Caco-2 (cell line): ENCODE results near the gene ZNF630. TPM values are rescaled to one million over a fixed set of nuclear protein-coding genes. Genes with fewer than 3 reads are reported as not detected.

Source experiments
- Bru-seq: library from RNA; stranded (reverse); fragments of 400-500 nt; gene quantifications from one replicate; lab custom pipeline; 2021; lab: Mats Ljungman, UMichigan
- BruChase-seq, 2 experiments: library from RNA; stranded (reverse); fragments of 400-500 nt; gene quantifications; one replicate each; lab custom pipeline; 2021; lab: Mats Ljungman, UMichigan
- BruUV-seq: library from RNA; stranded (reverse); fragments of 400-500 nt; replicated peaks from 2 replicates; lab custom pipeline; 2021; lab: Mats Ljungman, UMichigan
- CTCF ChIA-PET: fragments of 300-600 bp; sonication (Branson Sonifier 250); formaldehyde crosslinking; loops from one replicate; lab custom pipeline; 2022; ENCODE audit warnings: antibody characterized with exemption; lab: Charles Lee
- POLR2A ChIA-PET: fragments of 300-600 bp; sonication (Branson Sonifier 250); formaldehyde crosslinking; loops from one replicate; lab custom pipeline; 2022; ENCODE audit warnings: antibody characterized with exemption; lab: Charles Lee
- DNase-seq, 2 experiments: peaks; one replicate each; pipeline versions ENCODE4 v3.0.0 to v3.0.0-alpha.2; 2020 to 2022
- H3K27me3 ChIP-seq: replicated peaks from 2 replicates; pipeline ENCODE4 v1.6.0; 2011; ENCODE audit warnings: low read length; ENCODE audit not compliant: control insufficient read depth, insufficient read depth
- H3K36me3 ChIP-seq: 2 replicates; pipeline ENCODE4 v1.5.1; 2011; ENCODE audit warnings: low read length; ENCODE audit not compliant: control insufficient read depth, insufficient read depth
- H3K4me1 ChIP-seq: fragments of 250-450 bp; sonication (Bioruptor Pico); 2 replicates; pipeline ENCODE4 v1.5.1; 2020; ENCODE audit warnings: mild to moderate bottlenecking
- H3K4me3 ChIP-seq: 2 replicates; pipeline ENCODE4 v1.5.1; 2011; ENCODE audit warnings: low read depth, mild to moderate bottlenecking, control low read depth, low read length
- H3K9me3 ChIP-seq: fragments of 250-450 bp; sonication (Bioruptor Pico); 2 replicates; pipeline ENCODE4 v1.5.1; 2020; ENCODE audit warnings: mild to moderate bottlenecking, moderate library complexity
- H3K27ac Mint-ChIP-seq: one replicate; pipeline ENCODE4 v1.8.0; 2022; ENCODE audit warnings: mixed read lengths; ENCODE audit not compliant: unreplicated experiment
- H3K27me3 Mint-ChIP-seq: one replicate; pipeline ENCODE4 v1.8.0; 2022; ENCODE audit warnings: mixed read lengths; ENCODE audit not compliant: insufficient read depth, unreplicated experiment
- H3K36me3 Mint-ChIP-seq: one replicate; pipeline ENCODE4 v1.8.0; 2022; ENCODE audit warnings: mild to moderate bottlenecking, mixed read lengths; ENCODE audit not compliant: insufficient read depth, unreplicated experiment
- H3K4me1 Mint-ChIP-seq: one replicate; pipeline ENCODE4 v1.8.0; 2022; ENCODE audit warnings: low read depth, mixed read lengths; ENCODE audit not compliant: unreplicated experiment
- H3K4me3 Mint-ChIP-seq: one replicate; pipeline ENCODE4 v1.8.0; 2022; ENCODE audit warnings: mild to moderate bottlenecking, moderate library complexity, mixed read lengths; ENCODE audit not compliant: unreplicated experiment
- H3K9me3 Mint-ChIP-seq: one replicate; pipeline ENCODE4 v1.8.0; 2022; ENCODE audit warnings: mixed read lengths; ENCODE audit not compliant: unreplicated experiment
- CTCF ChIP-seq, 2 experiments: fragments of 200-600 bp in 1 of 2; IDR thresholded peaks; 1 replicate in 1 of 2; 2 replicates in 1 of 2; pipeline versions ENCODE4 v1.5.1 to v1.8.0; 2011 to 2022; ENCODE audit warnings: antibody characterized with exemption in 1 of 2, control low read depth in 1 of 2, inconsistent platforms in 1 of 2, low read depth in 1 of 2, low read length in 1 of 2, mild to moderate bottlenecking in 1 of 2, moderate library complexity in 1 of 2; ENCODE audit not compliant: insufficient read depth in 1 of 2, severe bottlenecking in 1 of 2, unreplicated experiment in 1 of 2
- intact Hi-C: fragments of 100-400 bp; cut with micrococcal nuclease; formaldehyde crosslinking; loops from one replicate; pipeline ENCODE4 v1.10.0; 2022; ENCODE audit not compliant: unreplicated experiment
- long read RNA-seq: library from polyadenylated mRNA; stranded (forward); transcript quantifications from one replicate; pipeline ENCODE4 v2.0.0, GENCODE V29; 2022
- total RNA-seq: library from RNA; stranded (reverse); gene quantifications from 2 replicates; pipeline ENCODE4 v1.2.3, GENCODE V29; 2022

Gene ZNF630
- total RNA-seq (2.0 and 2.7 TPM in 2 replicates), Bru-seq, nascent RNA (percentile 49 among the genes with signal in this experiment), BruChase-seq, experiment 1, labeled RNA remaining after a 2-hour chase (percentile 54 among the genes with signal in this experiment), BruChase-seq, experiment 2, labeled RNA remaining after a 6-hour chase (percentile 48 among the genes with signal in this experiment)
- long read RNA-seq, partial matches to known transcripts = 0 of 2 reads
- long read RNA-seq, other reads (novel, unspliced or antisense) = 2 of 2 reads

- peak; percentile 79 to 83 for DNase-seq
- Histone ChIP-seq H3K4me1 (no peaks in the 10 kb centered on the region), H3K4me3 (peak within 1 kb of the TSS; percentile 54), H3K36me3 (no peaks in the 10 kb centered on the region), H3K9me3 (no peaks in the 10 kb centered on the region), H3K27me3 (no peaks in the 10 kb centered on the region)
- Mint-ChIP-seq H3K27ac (peak within 1 kb of the TSS; percentile 98), H3K4me1 (no peaks in the 10 kb centered on the region), H3K9me3 (no peaks in the 10 kb centered on the region), H3K4me3 (peak within 1 kb of the TSS; percentile 98), H3K36me3 (peaks cover 17% of the 10 kb centered on the region), H3K27me3 (no peaks in the 10 kb centered on the region)
- BruUV-seq = TSS peak; percentile 79
- CTCF ChIA-PET = no interaction called here
- intact Hi-C loops = no loop called here
- TF ChIP-seq CTCF (IDR thresholded peaks at IDR 0.05; ENCODE audit: insufficient read depth in 1 of 2, low read depth in 1 of 2, low read length in 1 of 2, severe bottlenecking in 1 of 2, unreplicated experiment in 1 of 2) = no peak
- POLR2A ChIA-PET = no interaction called here
Measured at GRCh38 chrX:48071064-48071985, at the start of gene ZNF630. Gene ZNF630, minus strand, starts transcription at chrX:48071640. Its CDS starts 4,754 bp downstream, at chrX:48066886.

- Histone ChIP-seq H3K4me1 (peaks cover 5% of the 10 kb centered on the region; the same call in 1 of the 2 replicates), H3K36me3 (no peaks in the 10 kb centered on the region), H3K27me3 (no peaks in the 10 kb centered on the region), H3K9me3 (no peaks in the 10 kb centered on the region), H3K4me3 (no peak overlapping the region)
- no peak for TF ChIP-seq CTCF (IDR thresholded peaks at IDR 0.05; ENCODE audit: insufficient read depth in 1 of 2, low read depth in 1 of 2, low read length in 1 of 2, severe bottlenecking in 1 of 2, unreplicated experiment in 1 of 2)
- Mint-ChIP-seq H3K36me3 (no peaks in the 10 kb centered on the region), H3K27ac (no peak overlapping the region), H3K4me3 (no peak overlapping the region), H3K4me1 (peaks cover 13% of the 10 kb centered on the region), H3K27me3 (no peaks in the 10 kb centered on the region), H3K9me3 (no peaks in the 10 kb centered on the region)
- intact Hi-C loops = no loop called here
- no peak for DNase-seq
- BruUV-seq = no TSS peak
- ChIA-PET CTCF (no interaction called here), POLR2A (no interaction called here)
Measured at GRCh38 chrX:48107717-48108116, 36.3 kb upstream of the ZNF630 start.

GRCh38 chrX:48102874-48103374 is 31.5 kb upstream of the ZNF630 start:
- Histone ChIP-seq H3K9me3 (no peaks in the 10 kb centered on the region), H3K27me3 (no peaks in the 10 kb centered on the region), H3K4me3 (no peak overlapping the region), H3K4me1 (peaks cover 5% of the 10 kb centered on the region; the same call in 1 of the 2 replicates), H3K36me3 (no peaks in the 10 kb centered on the region)
- Mint-ChIP-seq H3K9me3 (peaks cover 9% of the 10 kb centered on the region), H3K4me1 (peaks cover 23% of the 10 kb centered on the region), H3K36me3 (no peaks in the 10 kb centered on the region), H3K27ac (no peak overlapping the region), H3K27me3 (no peaks in the 10 kb centered on the region), H3K4me3 (no peak overlapping the region)
- TF ChIP-seq CTCF (IDR thresholded peaks at IDR 0.05; ENCODE audit: insufficient read depth in 1 of 2, low read depth in 1 of 2, low read length in 1 of 2, severe bottlenecking in 1 of 2, unreplicated experiment in 1 of 2) = no peak
- ChIA-PET POLR2A (no interaction called here), CTCF (no interaction called here)
- intact Hi-C loops = no loop called here
- BruUV-seq = no TSS peak
- DNase-seq = no peak
